Neural cell (in vitro differentiated cells): ENCODE results near the gene SCN4B. TPM values are rescaled to one million over a fixed set of nuclear protein-coding genes. Genes with fewer than 3 reads are reported as not detected.

Experiments used
- H2AFZ ChIP-seq: fragments of 200-600, 300-800 bp; sonication (generic), shearing (Covaris generic); 2 replicates; pipeline ENCODE4 v1.6.0; 2014; ENCODE audit warnings: low read depth, mild to moderate bottlenecking, antibody characterized with exemption, low read length, moderate library complexity
- H3F3A ChIP-seq: fragments of 200-600 bp; shearing (Covaris generic); 2 replicates; pipeline ENCODE4 v1.6.1; 2016; ENCODE audit warnings: mild to moderate bottlenecking, moderate library complexity, mixed read lengths, antibody characterized with exemption, low read length; ENCODE audit not compliant: insufficient read depth, poor library complexity, severe bottlenecking
- H3K27ac ChIP-seq: fragments of 200-600, 300-800 bp; sonication (generic), shearing (Covaris generic); 2 replicates; pipeline ENCODE4 v1.5.1; 2014; ENCODE audit warnings: mild to moderate bottlenecking, low read length, moderate library complexity
- H3K27me3 ChIP-seq: fragments of 300-800, 200-600 bp; sonication (generic), shearing (Covaris generic); 2 replicates; pipeline ENCODE4 v1.6.0; 2014; ENCODE audit warnings: mild to moderate bottlenecking, low read depth, low read length, moderate library complexity; ENCODE audit not compliant: insufficient read depth
- H3K36me3 ChIP-seq: fragments of 300-800, 200-600 bp; sonication (generic), shearing (Covaris generic); 2 replicates; pipeline ENCODE4 v1.5.1; 2014; ENCODE audit warnings: mild to moderate bottlenecking, antibody characterized with exemption, low read length, moderate library complexity; ENCODE audit not compliant: insufficient read depth
- H3K4me2 ChIP-seq: fragments of 300-800, 200-600 bp; sonication (generic), shearing (Covaris generic); 2 replicates; pipeline ENCODE4 v1.6.0; 2014; ENCODE audit warnings: mild to moderate bottlenecking, low read length
- H3K4me3 ChIP-seq: fragments of 300-800, 200-600 bp; sonication (generic), shearing (Covaris generic); 2 replicates; pipeline ENCODE4 v1.5.1; 2014; ENCODE audit warnings: mild to moderate bottlenecking, low read length, moderate library complexity
- H3K79me2 ChIP-seq: fragments of 200-600 bp; shearing (Covaris generic); replicated peaks from 2 replicates; pipeline ENCODE4 v1.6.0; 2014; ENCODE audit warnings: mild to moderate bottlenecking, low read length, moderate library complexity; ENCODE audit not compliant: insufficient read depth
- H3K9ac ChIP-seq: fragments of 300-800, 200-600 bp; sonication (generic), shearing (Covaris generic); 2 replicates; pipeline ENCODE4 v1.6.1; 2016; ENCODE audit warnings: mild to moderate bottlenecking, low read length, mixed read lengths
- H3K9me2 ChIP-seq: fragments of 200-600 bp; shearing (Covaris generic); 2 replicates; pipeline ENCODE4 v1.6.1; 2016; ENCODE audit warnings: mild to moderate bottlenecking, low read length, mixed read lengths; ENCODE audit not compliant: insufficient read depth
- H3K9me3 ChIP-seq: fragments of 200-600, 300-800 bp; sonication (generic), shearing (Covaris generic); 2 replicates; pipeline ENCODE4 v1.6.1; 2016; ENCODE audit warnings: mild to moderate bottlenecking, mixed run types, low read length, moderate library complexity, mixed read lengths
- H4K20me1 ChIP-seq: fragments of 200-600 bp; shearing (Covaris generic); 2 replicates; pipeline ENCODE4 v1.6.1; 2016; ENCODE audit warnings: mild to moderate bottlenecking, mixed run types; ENCODE audit not compliant: insufficient read depth
- CTCF ChIP-seq: fragments of 450-650 bp; IDR thresholded peaks from 2 replicates; pipeline ENCODE4 v1.5.1; 2014; ENCODE audit warnings: antibody characterized with exemption, mild to moderate bottlenecking, moderate library complexity; ENCODE audit not compliant: poor library complexity, severe bottlenecking
- EP300 ChIP-seq: fragments of 450-650 bp; conservative IDR thresholded peaks from 2 replicates; pipeline ENCODE4 v1.6.1; 2014; ENCODE audit warnings: antibody characterized with exemption, mild to moderate bottlenecking, moderate library complexity; ENCODE audit not compliant: poor library complexity, severe bottlenecking
- EZH2 ChIP-seq: fragments of 200-600, 300-800 bp; shearing (Covaris generic), sonication (generic); IDR thresholded peaks from 2 replicates; pipeline ENCODE4 v1.6.1; 2014; ENCODE audit warnings: antibody characterized with exemption, low read length, borderline replicate concordance, mild to moderate bottlenecking; ENCODE audit not compliant: insufficient read depth, poor library complexity, severe bottlenecking
- MXI1 ChIP-seq: fragments of 450-650 bp; conservative IDR thresholded peaks from 2 replicates; pipeline ENCODE4 v1.6.1; 2014; ENCODE audit warnings: antibody characterized with exemption, mild to moderate bottlenecking; ENCODE audit not compliant: poor library complexity, severe bottlenecking
- POLR2AphosphoS5 ChIP-seq: IDR thresholded peaks from 2 replicates; pipeline ENCODE4 v1.6.1; 2012
- RAD21 ChIP-seq: fragments of 450-650 bp; conservative IDR thresholded peaks from 2 replicates; pipeline ENCODE4 v1.6.1; 2014; ENCODE audit warnings: antibody characterized with exemption, mild to moderate bottlenecking, moderate library complexity
- SMC3 ChIP-seq: fragments of 450-650 bp; conservative IDR thresholded peaks from 2 replicates; pipeline ENCODE4 v1.6.1; 2014; ENCODE audit warnings: antibody characterized with exemption, mild to moderate bottlenecking, moderate library complexity; ENCODE audit not compliant: poor library complexity
- TAF1 ChIP-seq: IDR thresholded peaks from 2 replicates; pipeline ENCODE4 v1.6.1; 2012; ENCODE audit warnings: low read depth
- polyA minus RNA-seq: library from RNA; depleted of rRNA, polyadenylated mRNA; stranded (reverse); fragments of >200 nt; gene quantifications from 2 replicates; pipeline ENCODE4 v1.2.3, GENCODE V29; 2014
- polyA plus RNA-seq: library from polyadenylated mRNA; depleted of rRNA; stranded (reverse); fragments of >200 nt; gene quantifications from 2 replicates; pipeline ENCODE4 v1.2.3, GENCODE V29; 2014
- TF ChIP-seq, protein P1 (sequence below): IDR thresholded peaks from 2 replicates; pipeline ENCODE4 v1.6.1; 2012; ENCODE audit warnings: borderline replicate concordance

Gene SCN4B
- 0.61 and 0.92 TPM in 2 replicates for polyA plus RNA-seq
- 0.73 TPM in 1 of 2 replicates, not detected in the other for polyA minus RNA-seq

DNA sequence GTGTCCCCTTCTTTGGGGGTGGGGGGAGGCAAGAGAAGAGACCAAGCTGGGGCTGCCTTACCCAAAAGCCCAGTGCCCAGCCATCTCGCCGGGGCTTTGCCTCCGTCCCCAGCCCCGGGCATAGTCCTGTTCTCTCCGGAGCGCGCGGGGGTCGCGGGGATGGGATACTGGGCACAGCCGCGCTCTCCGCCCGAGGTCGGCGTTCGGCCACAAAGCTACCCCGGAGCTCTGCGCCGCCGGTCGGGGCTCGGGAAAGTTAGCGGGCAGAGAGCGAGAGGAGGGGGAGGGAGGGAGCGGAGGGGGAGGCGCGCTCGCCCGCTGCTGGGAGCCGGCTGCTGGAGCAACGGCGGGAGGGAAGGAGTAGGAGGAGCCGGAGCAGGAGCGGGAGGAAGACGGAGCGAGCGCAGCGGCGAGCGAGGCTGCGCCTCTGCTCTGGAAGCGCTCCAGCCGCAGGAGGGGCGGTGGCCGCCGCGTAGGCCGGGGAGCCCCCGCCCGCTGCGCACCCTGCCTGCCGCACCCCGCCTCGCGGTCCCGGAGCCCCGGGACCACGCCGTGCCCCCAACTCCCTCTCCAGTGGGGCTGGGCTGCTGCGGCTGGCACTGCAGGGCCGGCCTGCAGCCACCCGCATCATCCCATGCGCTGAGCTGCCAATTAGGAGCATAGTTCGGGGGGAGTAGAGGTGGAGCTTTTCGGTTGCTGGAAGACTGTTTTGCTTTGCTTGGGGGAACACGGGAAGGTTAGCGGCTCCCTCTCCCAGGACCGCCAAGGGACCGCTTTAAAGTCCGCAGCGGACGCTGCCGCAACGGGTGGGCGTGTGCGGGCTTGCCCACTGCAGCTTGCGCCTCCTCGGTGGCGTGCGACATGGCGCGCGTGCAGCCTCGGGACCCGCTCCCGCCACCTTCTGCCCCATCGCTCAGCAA is at the start of gene SCN4B:
SCN4B (minus strand) TSS at position 272 of the 920 bp plus-strand sequence; CDS start at position 122, 150 bp downstream.
- H3K4me2 ChIP-seq, result peak within 1 kb of the TSS; percentile 89
- no peaks in the 10 kb centered on the region for H3K9me3 ChIP-seq
- H3F3A ChIP-seq, result no peaks in the 10 kb centered on the region
- H3K27me3 ChIP-seq, result peaks cover 80% of the 10 kb centered on the region
- peak within 1 kb of the TSS; percentile 49 for H2AFZ ChIP-seq
- no peaks in the 10 kb centered on the region for H3K36me3 ChIP-seq
- H4K20me1 ChIP-seq, result no peaks in the 10 kb centered on the region
- TF ChIP-seq POLR2AphosphoS5 (no peak), EP300 (no peak), RAD21 (peak; percentile 29), EZH2 (no peak), MXI1 (peak; percentile 72), CTCF (no peak), SMC3 (no peak), TAF1 (no peak)
- TF ChIP-seq, protein P1, sequence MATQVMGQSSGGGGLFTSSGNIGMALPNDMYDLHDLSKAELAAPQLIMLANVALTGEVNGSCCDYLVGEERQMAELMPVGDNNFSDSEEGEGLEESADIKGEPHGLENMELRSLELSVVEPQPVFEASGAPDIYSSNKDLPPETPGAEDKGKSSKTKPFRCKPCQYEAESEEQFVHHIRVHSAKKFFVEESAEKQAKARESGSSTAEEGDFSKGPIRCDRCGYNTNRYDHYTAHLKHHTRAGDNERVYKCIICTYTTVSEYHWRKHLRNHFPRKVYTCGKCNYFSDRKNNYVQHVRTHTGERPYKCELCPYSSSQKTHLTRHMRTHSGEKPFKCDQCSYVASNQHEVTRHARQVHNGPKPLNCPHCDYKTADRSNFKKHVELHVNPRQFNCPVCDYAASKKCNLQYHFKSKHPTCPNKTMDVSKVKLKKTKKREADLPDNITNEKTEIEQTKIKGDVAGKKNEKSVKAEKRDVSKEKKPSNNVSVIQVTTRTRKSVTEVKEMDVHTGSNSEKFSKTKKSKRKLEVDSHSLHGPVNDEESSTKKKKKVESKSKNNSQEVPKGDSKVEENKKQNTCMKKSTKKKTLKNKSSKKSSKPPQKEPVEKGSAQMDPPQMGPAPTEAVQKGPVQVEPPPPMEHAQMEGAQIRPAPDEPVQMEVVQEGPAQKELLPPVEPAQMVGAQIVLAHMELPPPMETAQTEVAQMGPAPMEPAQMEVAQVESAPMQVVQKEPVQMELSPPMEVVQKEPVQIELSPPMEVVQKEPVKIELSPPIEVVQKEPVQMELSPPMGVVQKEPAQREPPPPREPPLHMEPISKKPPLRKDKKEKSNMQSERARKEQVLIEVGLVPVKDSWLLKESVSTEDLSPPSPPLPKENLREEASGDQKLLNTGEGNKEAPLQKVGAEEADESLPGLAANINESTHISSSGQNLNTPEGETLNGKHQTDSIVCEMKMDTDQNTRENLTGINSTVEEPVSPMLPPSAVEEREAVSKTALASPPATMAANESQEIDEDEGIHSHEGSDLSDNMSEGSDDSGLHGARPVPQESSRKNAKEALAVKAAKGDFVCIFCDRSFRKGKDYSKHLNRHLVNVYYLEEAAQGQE, result peak; percentile 18
- no peaks in the 10 kb centered on the region for H3K79me2 ChIP-seq
- no peaks in the 10 kb centered on the region for H3K9me2 ChIP-seq
- no peak within 1 kb of the TSS for H3K27ac ChIP-seq
- peak within 1 kb of the TSS; percentile 54 for H3K9ac ChIP-seq
- H3K4me3 ChIP-seq, result peak within 1 kb of the TSS; percentile 76

- H4K20me1 ChIP-seq, result no peaks in the 10 kb centered on the region
- H3K9ac ChIP-seq, result no peak overlapping the region
- H3K4me2 ChIP-seq, result no peak overlapping the region
- no peaks in the 10 kb centered on the region for H3K27me3 ChIP-seq
- no peaks in the 10 kb centered on the region for H3K9me2 ChIP-seq
- no peak overlapping the region for H3K4me3 ChIP-seq
- H3K27ac ChIP-seq, result no peak overlapping the region
- H3F3A ChIP-seq, result no peaks in the 10 kb centered on the region
- no peaks in the 10 kb centered on the region for H3K36me3 ChIP-seq
- H3K9me3 ChIP-seq, result no peaks in the 10 kb centered on the region
- no peak overlapping the region for H2AFZ ChIP-seq
- TF ChIP-seq EP300 (no peak), EZH2 (no peak), CTCF (no peak), SMC3 (no peak), POLR2AphosphoS5 (no peak), RAD21 (no peak), TAF1 (no peak), MXI1 (no peak)
- TF ChIP-seq, protein P1, result no peak
- no peaks in the 10 kb centered on the region for H3K79me2 ChIP-seq
These were observed 49.3 kb upstream of the SCN4B start for GRCh38 chr11:118201966-118202365.
